ENCODE measurements around the gene FGGY.
"Not testable (repeated sequence)": the region's sequence is repeated elsewhere in the genome, so short reads cannot be mapped to it uniquely, and the experiment has no call there.

FGGY gene

GRCh38 chr1:59593798-59594790 lies 297.2 kb downstream of the FGGY start:
- DNase-seq (ENCODE audit: low read depth): no peak

- no peak for DNase-seq (ENCODE audit: low read depth)
These were observed 298.9 kb downstream of the FGGY start for GRCh38 chr1:59595774-59596173.

- DNase-seq (ENCODE audit: low read depth): no peak
These were observed 299.5 kb downstream of the FGGY start for GRCh38 chr1:59596432-59596831.

GRCh38 chr1:59596956-59597355 lies 300.1 kb downstream of the FGGY start:
- no peak for DNase-seq (ENCODE audit: low read depth)

GRCh38 chr1:59597420-59598119 lies 300.7 kb downstream of the FGGY start:
- no peak for DNase-seq (ENCODE audit: low read depth)

- DNase-seq (ENCODE audit: low read depth): no peak
These were observed 301.2 kb downstream of the FGGY start for GRCh38 chr1:59598120-59598440.

- DNase-seq (ENCODE audit: low read depth): no peak
These were observed 304.1 kb downstream of the FGGY start for GRCh38 chr1:59601041-59601441.

GRCh38 chr1:59601811-59602210 lies 304.9 kb downstream of the FGGY start:
- DNase-seq (ENCODE audit: low read depth): no peak

GRCh38 chr1:59604191-59604590 lies 307.3 kb downstream of the FGGY start:
- no peak for DNase-seq (ENCODE audit: low read depth)

- no peak for DNase-seq (ENCODE audit: low read depth)
These were observed 308.3 kb downstream of the FGGY start for GRCh38 chr1:59605184-59605583.

- DNase-seq (ENCODE audit: low read depth): no peak
These were observed 308.9 kb downstream of the FGGY start for GRCh38 chr1:59605761-59606160.

- no peak for DNase-seq (ENCODE audit: low read depth)
These were observed 312.4 kb downstream of the FGGY start for GRCh38 chr1:59609245-59609644.

- DNase-seq (ENCODE audit: low read depth): not testable (repeated sequence)
These were observed 313.6 kb downstream of the FGGY start for GRCh38 chr1:59610499-59610898.

GRCh38 chr1:59617434-59617833 lies 320.5 kb downstream of the FGGY start:
- DNase-seq (ENCODE audit: low read depth): no peak

- DNase-seq (ENCODE audit: low read depth): no peak
These were observed 322.7 kb downstream of the FGGY start for GRCh38 chr1:59619557-59619956.

GRCh38 chr1:59625384-59625783 lies 328.5 kb downstream of the FGGY start:
- no peak for DNase-seq (ENCODE audit: low read depth)

- no peak for DNase-seq (ENCODE audit: low read depth)
These were observed 334.8 kb downstream of the FGGY start for GRCh38 chr1:59631561-59632255.

- DNase-seq (ENCODE audit: low read depth): no peak
These were observed 338.2 kb downstream of the FGGY start for GRCh38 chr1:59635097-59635496.

- no peak for DNase-seq (ENCODE audit: low read depth)
These were observed 341.4 kb downstream of the FGGY start for GRCh38 chr1:59638231-59638711.

GRCh38 chr1:59639266-59639665 lies 342.4 kb downstream of the FGGY start:
- DNase-seq (ENCODE audit: low read depth): no peak

GRCh38 chr1:59640851-59641250 lies 344.0 kb downstream of the FGGY start:
- no peak for DNase-seq (ENCODE audit: low read depth)

GRCh38 chr1:59641836-59642235 lies 344.9 kb downstream of the FGGY start:
- DNase-seq (ENCODE audit: low read depth): no peak

- DNase-seq (ENCODE audit: low read depth): no peak
These were observed 346.6 kb downstream of the FGGY start for GRCh38 chr1:59643526-59643925.

All from activated T-cell treated with anti-CD3 and anti-CD28 coated beads for 1 hour (primary cell).